HEK293 (cell line): ENCODE data around the gene LCN1.

Experiments used
- CTCF ChIP-seq: fragments of 450-650 bp; formaldehyde crosslinking; IDR thresholded peaks from 2 replicates; pipeline ENCODE4 v1.5.1; 2016; ENCODE audit warnings: missing biosample characterization, missing genetic modification characterization
- GLIS2 ChIP-seq: fragments of 450-650 bp; formaldehyde crosslinking; IDR thresholded peaks from 2 replicates; pipeline ENCODE4 v1.5.1; 2016; ENCODE audit warnings: missing biosample characterization, missing genetic modification characterization
- REST ChIP-seq: fragments of 450-650 bp; formaldehyde crosslinking; IDR thresholded peaks from 2 replicates; pipeline ENCODE4 v1.5.1; 2016; ENCODE audit warnings: missing biosample characterization, missing genetic modification characterization
- ZBTB21 ChIP-seq: fragments of 450-650 bp; formaldehyde crosslinking; IDR thresholded peaks from 2 replicates; pipeline ENCODE4 v1.5.1; 2017; ENCODE audit warnings: missing biosample characterization, missing genetic modification characterization
- ZEB2 ChIP-seq: fragments of 450-650 bp; formaldehyde crosslinking; IDR thresholded peaks from 2 replicates; pipeline ENCODE4 v1.5.1; 2016; ENCODE audit warnings: missing biosample characterization, missing genetic modification characterization
- ZNF10 ChIP-seq: fragments of 450-650 bp; formaldehyde crosslinking; IDR thresholded peaks from 2 replicates; pipeline ENCODE4 v1.5.1; 2017; ENCODE audit warnings: missing biosample characterization, missing genetic modification characterization
- ZNF132 ChIP-seq: fragments of 450-650 bp; formaldehyde crosslinking; IDR thresholded peaks from 2 replicates; pipeline ENCODE4 v1.5.1; 2017; ENCODE audit warnings: missing biosample characterization, missing genetic modification characterization, borderline replicate concordance
- ZNF514 ChIP-seq: fragments of 450-650 bp; formaldehyde crosslinking; IDR thresholded peaks from 2 replicates; pipeline ENCODE4 v1.5.1; 2016; ENCODE audit warnings: missing biosample characterization, missing genetic modification characterization

GRCh38 chr9:135536216-135536615, 15.0 kb downstream of the LCN1 start:
- TF ChIP-seq CTCF (no peak), ZNF10 (no peak), REST (no peak), ZNF514 (no peak), GLIS2 (no peak), ZBTB21 (no peak), ZEB2 (tag by site-specific recombination) (no peak), ZNF132 (tag by site-specific recombination) (no peak)
